LNCAP (cell line): ENCODE data around the gene ICOSLG.

Experiments
- TF ChIP-seq, protein P1 (sequence below): fragments of 450-650 bp; IDR thresholded peaks from 2 replicates; pipeline ENCODE4 v1.5.1; 2017; ENCODE audit warnings: mild to moderate bottlenecking

ICOSLG gene

DNA sequence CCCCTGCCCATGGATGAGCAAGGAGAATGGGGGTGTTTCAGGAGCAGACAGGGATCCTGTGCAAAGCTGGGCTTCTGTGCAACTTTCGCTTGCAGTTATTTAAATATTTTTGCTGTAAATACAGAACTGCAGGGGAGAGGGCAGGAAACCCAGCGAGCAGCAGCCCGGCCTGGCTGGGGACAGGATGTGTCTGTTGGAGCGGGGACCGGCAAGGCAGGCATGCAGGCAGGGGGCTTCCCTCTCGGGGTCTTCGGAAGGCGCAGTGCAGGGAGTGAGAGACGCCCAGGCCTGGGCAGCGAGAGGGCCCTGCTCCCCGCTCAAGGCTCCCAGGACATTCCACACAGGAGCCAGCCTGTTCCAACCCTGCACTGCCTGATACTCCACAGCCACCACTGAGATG lies 43.2 kb upstream of the ICOSLG start:
- TF ChIP-seq, protein P1, sequence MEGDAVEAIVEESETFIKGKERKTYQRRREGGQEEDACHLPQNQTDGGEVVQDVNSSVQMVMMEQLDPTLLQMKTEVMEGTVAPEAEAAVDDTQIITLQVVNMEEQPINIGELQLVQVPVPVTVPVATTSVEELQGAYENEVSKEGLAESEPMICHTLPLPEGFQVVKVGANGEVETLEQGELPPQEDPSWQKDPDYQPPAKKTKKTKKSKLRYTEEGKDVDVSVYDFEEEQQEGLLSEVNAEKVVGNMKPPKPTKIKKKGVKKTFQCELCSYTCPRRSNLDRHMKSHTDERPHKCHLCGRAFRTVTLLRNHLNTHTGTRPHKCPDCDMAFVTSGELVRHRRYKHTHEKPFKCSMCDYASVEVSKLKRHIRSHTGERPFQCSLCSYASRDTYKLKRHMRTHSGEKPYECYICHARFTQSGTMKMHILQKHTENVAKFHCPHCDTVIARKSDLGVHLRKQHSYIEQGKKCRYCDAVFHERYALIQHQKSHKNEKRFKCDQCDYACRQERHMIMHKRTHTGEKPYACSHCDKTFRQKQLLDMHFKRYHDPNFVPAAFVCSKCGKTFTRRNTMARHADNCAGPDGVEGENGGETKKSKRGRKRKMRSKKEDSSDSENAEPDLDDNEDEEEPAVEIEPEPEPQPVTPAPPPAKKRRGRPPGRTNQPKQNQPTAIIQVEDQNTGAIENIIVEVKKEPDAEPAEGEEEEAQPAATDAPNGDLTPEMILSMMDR = no peak

DNA sequence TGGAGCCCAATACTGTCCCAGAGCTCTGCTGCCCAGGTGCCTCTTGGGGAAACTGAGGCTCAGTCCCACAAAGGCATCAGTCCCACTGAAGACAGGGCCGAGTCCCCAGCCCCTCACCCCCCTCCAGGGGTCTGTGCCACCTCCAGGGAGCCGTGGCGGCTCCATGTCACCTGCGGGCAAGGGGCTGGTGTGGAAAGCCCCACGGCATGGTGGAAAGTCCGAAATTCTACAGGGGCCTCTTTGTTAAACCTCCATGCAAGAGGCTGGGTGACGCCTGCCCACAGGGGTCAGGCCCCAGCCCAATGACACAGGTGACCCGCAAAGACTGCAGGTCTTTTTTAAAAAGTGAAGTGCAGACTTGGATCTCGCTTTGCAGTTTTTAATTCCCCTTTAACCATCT lies 41.6 kb upstream of the ICOSLG start:
- TF ChIP-seq, protein P1 = no peak

DNA sequence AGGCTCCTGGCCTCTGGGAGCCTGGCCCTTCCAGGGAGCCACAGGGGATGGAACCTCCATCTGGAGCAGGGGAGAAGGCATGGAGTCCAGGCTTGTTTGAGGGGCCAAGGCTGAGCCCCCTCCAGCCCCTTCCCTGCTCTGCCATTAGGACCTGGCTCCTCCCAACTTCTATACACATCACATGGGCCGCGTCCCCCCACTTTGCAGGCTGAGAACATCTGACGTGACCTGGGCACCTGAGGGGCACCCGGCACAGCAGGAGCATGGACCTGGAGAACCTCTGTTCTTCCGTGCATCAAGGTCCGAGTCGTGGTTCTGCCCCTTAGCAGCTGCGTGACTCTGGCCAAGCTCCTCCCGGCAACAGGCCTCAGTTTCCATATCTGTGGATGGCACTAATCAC lies 41.1 kb upstream of the ICOSLG start:
- TF ChIP-seq, protein P1 = no peak

DNA sequence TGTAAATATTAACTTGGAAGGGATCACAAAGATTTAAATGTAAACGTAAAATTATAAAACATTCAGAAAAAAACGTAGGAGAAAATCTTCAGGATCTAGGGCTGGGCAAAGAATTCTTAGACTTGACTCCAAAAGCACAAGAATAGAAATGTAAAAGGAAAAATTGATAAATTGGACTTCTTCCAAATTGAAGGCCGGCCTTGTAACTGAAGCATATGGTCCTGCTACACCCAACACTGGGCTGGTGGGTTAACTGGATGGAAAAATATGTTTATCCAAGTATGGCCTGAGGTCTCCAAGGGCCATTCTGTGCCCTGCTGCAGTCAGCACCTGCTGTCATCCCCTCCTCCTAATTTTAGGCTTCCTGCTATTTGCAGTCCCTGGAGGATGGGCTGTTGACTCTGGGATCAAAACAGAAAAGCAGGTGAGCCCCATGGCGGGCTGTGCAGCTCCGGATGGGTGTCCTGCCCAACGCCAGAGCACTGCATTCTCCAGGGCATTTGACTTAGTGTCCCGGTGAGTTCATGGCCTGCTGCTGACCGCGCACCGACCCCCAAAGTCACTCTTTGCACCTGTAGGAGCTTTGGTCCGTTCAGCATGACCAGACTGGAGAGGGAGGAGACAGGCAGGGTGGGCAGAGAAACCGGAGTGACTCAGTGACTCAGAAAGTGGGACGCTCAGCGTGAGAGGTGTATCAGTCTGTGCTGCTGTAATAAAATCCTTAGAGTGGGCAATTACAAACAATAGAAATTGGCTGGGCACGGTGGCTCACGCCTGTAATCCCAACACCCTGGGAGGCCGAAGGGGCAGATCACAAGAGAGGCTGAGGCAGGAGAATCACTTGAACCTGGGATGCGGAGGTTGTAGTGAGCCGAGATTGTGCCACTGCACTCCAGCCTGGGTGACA lies 38.9 kb upstream of the ICOSLG start:
- TF ChIP-seq, protein P1 = no peak

DNA sequence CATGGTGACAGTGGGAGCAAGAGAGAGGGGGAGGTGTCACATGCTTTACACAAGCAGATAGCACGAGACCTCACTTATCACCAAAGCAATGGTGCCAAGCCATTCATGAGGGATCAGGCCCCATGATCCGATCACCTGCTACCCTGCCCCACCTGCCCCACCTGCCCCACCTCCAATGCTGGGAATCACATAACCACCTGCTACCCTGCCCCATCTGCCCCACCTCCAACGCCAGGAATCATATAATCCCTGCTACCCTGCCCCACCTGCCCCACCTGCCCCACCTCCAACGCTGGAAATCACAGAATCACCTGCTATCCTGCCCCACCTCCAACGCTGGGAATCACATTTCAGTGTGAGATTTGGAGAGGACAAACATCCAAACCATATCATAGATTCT lies 34.3 kb upstream of the ICOSLG start:
- TF ChIP-seq, protein P1 = no peak

DNA sequence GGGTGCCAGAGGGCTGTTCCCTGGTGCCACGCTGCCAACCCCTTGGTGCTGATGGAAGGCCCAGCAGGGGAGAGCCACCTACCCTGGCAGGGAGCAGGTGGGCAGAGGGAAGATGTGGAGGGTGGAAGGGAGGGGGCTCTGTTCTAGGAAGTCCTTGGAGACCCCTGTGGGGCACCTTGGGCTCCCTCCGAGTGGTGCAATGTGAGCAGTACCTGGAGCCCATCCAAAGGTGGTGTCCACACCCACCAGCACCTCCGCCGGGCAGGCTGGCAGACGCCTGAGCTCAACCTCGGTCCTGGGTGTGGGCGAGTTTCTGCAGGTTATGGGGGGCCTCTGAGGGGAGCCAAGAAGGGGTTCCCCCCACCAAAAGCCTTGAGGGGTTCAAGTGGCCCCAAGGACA lies 32.3 kb upstream of the ICOSLG start:
- TF ChIP-seq, protein P1 = no peak

DNA sequence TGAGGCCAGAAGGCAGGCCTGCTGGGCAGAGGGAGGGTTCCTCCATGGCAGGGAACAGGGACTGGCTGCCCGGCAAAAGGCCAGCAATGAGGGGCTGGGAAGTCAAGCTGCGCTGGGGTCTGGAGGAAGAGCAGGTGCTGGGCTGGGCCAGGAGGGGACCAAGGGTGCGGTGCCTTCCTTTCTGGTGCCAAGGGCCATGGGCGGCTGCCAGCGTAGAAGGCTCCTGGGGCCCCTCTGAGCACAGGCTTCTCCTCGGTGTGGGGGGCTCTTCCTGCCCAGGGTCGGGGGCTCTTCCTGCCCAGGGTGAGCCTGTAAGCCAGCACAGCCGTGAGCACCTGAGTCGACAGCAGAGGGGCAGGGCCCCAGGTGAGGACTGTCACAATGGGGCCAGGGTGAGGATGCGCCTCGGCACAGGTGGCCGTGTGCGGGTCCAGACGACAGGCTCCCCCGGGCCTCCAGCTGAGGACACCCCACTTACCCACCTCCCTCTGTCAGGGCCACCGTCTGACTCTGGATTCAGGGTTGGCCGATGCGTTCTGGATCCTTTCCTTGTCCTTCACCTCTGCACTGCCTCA lies 31.6 kb upstream of the ICOSLG start:
- TF ChIP-seq, protein P1 = no peak
